Ovary (tissue), 9 donors: ENCODE data around the gene PGD. TPM values are rescaled to one million over a fixed set of nuclear protein-coding genes. Genes with fewer than 3 reads are reported as not detected.
"Not testable (repeated sequence)": the region's sequence is repeated elsewhere in the genome, so short reads cannot be mapped to it uniquely, and the experiment has no call there.

ENCODE experiments used
- DNase-seq, 5 donors: peaks; one replicate each; pipeline ENCODE4 v3.0.0-alpha.2; 2019 to 2020
- H3K27ac ChIP-seq, 2 donors: fragments of 200-600 bp; one replicate each; pipeline versions ENCODE4 v1.5.1 to v1.8.0; 2019 to 2022
- H3K27me3 ChIP-seq: fragments of 200-600 bp; one replicate; pipeline ENCODE4 v1.8.0; 2022
- H3K36me3 ChIP-seq: fragments of 200-600 bp; sonication (generic); one replicate; pipeline ENCODE4 v1.5.1; 2019
- H3K4me1 ChIP-seq: one replicate; pipeline ENCODE4 v1.8.1; 2013; ENCODE audit warnings: mild to moderate bottlenecking, moderate library complexity; ENCODE audit not compliant: insufficient read depth
- H3K4me3 ChIP-seq: fragments of 200-600 bp; sonication (generic); one replicate; pipeline ENCODE4 v1.5.1; 2017
- H3K9me3 ChIP-seq, 2 donors: fragments of 200-600 bp in 1 of 2; sonication (generic) in 1 of 2; one replicate each; pipeline versions ENCODE4 v1.5.1 to v1.8.1; 2013 to 2019; ENCODE audit warnings: mild to moderate bottlenecking in 1 of 2, moderate library complexity in 1 of 2
- CTCF ChIP-seq, 3 donors: fragments of 450-650 bp in 2 of 3; fragments of 200-600 bp in 1 of 3; IDR thresholded peaks; one replicate each; pipeline versions ENCODE4 v1.5.1 to v1.8.0; 2016 to 2022; ENCODE audit warnings: antibody characterized with exemption in 3 of 3, mild to moderate bottlenecking in 1 of 3
- EP300 ChIP-seq: sonication (generic); formaldehyde crosslinking; IDR thresholded peaks from one replicate; pipeline ENCODE4 v1.6.1; 2017; ENCODE audit warnings: antibody characterized with exemption
- POLR2A ChIP-seq: fragments of 450-650 bp; IDR thresholded peaks from one replicate; pipeline ENCODE4 v1.6.1; 2017; ENCODE audit warnings: antibody characterized with exemption, mild to moderate bottlenecking, moderate library complexity
- WGBS, 3 donors: extraction: QIAGEN DNeasy Blood & Tissue Kit in 1 of 3; methylation state at CpG; one replicate each; pipeline versions ENCODE4 v1.1.5 to v1.1.7; 2013 to 2017; 5-methylcytosine and 5-hydroxymethylcytosine counted together
- intact Hi-C, 4 donors: fragments of 100-400 bp; cut with DNase I; formaldehyde crosslinking; loops; one replicate each; pipeline versions ENCODE4 v1.11.0 to v1.15.1; 2022 to 2023
- polyA plus RNA-seq, 2 donors: library from polyadenylated mRNA; stranded (reverse); fragments of 200-250 nt in 1 of 2; fragments of 350-450 nt in 1 of 2; fragmentation: Illumina TruSeq in 1 of 2; extraction: RNeasy Lipid Tissue Mini Kit (QIAGEN cat#74804) in 1 of 2; gene quantifications; one replicate each; pipeline ENCODE4 v1.2.3, GENCODE V29; 2013 to 2014
- total RNA-seq, 7 donors: library from RNA; depleted of rRNA in 2 of 7; stranded (reverse); fragments of >200 nt in 2 of 7; fragmentation: NEBNext Ultra II Directional in 3 of 7; extraction: Animal tissue kit (Norgen Biotek cat#: 25700) in 3 of 7; gene quantifications; one replicate each; pipeline versions ENCODE4 v1.1.0 to v1.2.4, GENCODE V29; 2016 to 2023
- donor health status: DM: no; HTN: no; CAD: no; lungs with moderate emphysema.
- donor health status: DM: no; HTN: no; CAD: no.
- donor health status: Bipolar disorder and iron deficiency.
- donor health status: DM: yes; HTN: yes; CAD: no.
- donor health status: DM: no; HTN: no; CAD: no.
- donor health status: DM: yes; HTN: yes; CAD: no.

PGD gene
- total and polyA plus RNA-seq, 9 donors, result 32.0 to 149 (median 52.8) TPM

GRCh38 chr1:10361515-10361914, 37.3 kb upstream of the PGD start:
- Histone ChIP-seq H3K27ac (no peak overlapping the region), H3K36me3 (no peaks in the 10 kb centered on the region), H3K27me3 (no peaks in the 10 kb centered on the region), H3K9me3 (no peaks in the 10 kb centered on the region), H3K4me3 (no peak overlapping the region), H3K4me1 (no peaks in the 10 kb centered on the region)
- intact Hi-C loops, result no loop called here
- TF ChIP-seq EP300 (no peak), POLR2A (no peak), CTCF (IDR thresholded peaks at IDR 0.05) (no peak)
- 94 to 97% (median 94%) methylated on average over 10 of the region's 10 CpGs for WGBS, 3 donors
- DNase-seq, result no peak

DNA sequence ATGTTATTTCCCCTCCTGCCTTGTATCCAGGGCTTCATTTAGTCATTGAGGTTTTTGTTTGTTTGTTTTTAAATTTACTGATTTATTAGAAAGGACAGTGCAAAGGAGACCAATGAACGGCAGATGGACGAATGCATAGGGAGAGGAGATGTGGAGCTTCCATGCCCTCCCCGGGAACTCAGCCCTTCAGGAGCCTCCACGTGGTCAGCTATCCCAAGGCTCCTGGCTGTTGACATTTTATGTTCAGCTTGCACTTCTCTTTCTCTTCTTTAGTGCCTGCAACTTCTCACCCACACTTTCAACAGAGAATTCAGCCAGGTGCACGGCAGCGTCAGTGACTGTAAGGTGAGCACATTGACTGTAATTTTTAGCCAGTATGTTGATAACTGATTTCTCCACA, 30.7 kb upstream of the PGD start:
- Histone ChIP-seq H3K27ac (no peak overlapping the region), H3K36me3 (no peaks in the 10 kb centered on the region), H3K4me1 (no peaks in the 10 kb centered on the region), H3K4me3 (no peak overlapping the region), H3K27me3 (no peaks in the 10 kb centered on the region), H3K9me3 (no peaks in the 10 kb centered on the region)
- WGBS, 3 donors, result 75 to 83% (median 82%) methylated on average over 6 of the region's 6 CpGs
- TF ChIP-seq CTCF (IDR thresholded peaks at IDR 0.05) (no peak), POLR2A (no peak)
- intact Hi-C loops, result no loop called here
- DNase-seq, result no peak

DNA sequence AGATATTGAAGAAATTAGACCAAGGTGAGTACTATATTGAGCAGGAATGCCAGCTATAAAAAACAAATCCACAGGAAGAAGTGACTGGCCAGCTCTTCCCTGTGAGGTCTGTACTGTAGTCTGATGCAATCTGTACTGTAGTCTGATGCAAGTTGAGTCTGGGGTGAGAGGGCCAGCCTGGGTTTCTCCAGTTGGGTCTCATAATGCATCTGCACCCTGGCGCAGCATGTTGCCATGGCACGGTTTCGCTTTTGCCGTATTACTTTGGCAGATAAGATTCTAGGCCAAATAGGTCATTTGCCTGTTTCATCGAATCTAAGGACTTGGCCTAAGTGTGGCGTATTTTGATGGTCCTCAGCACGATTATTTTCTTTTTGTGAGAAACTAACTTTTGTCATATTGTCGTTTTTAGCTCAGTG, 24.4 kb upstream of the PGD start:
- intact Hi-C loops, result loop anchor here in 1 of 4 donors (2.0 kb wide), 1 partner anchor 54 kb away; no protein-coding TSS in a partner anchor
- DNase-seq, result no peak
- H3K36me3 ChIP-seq, result no peaks in the 10 kb centered on the region

GRCh38 chr1:10377365-10378029, 21.4 kb upstream of the PGD start:
- peak; percentile 58 to 83 (median 68) for DNase-seq
- not testable (repeated sequence) for H3K27me3 ChIP-seq, H3K9me3 ChIP-seq, H3K36me3 ChIP-seq, H3K4me1 ChIP-seq, H3K4me3 ChIP-seq
- peak; percentile 66 to 89 (median 85) for TF ChIP-seq CTCF (IDR thresholded peaks at IDR 0.05)
- intact Hi-C loops, result loop anchor here in 3 of 4 donors (2.0 to 5.0 kb wide), 2 partner anchors 50 to 53 kb away; partner anchors contain the start of gene CENPS (in 1 of the 3)
- 6 to 17% (median 11%) methylated on average over 14 of the region's 14 CpGs for WGBS, 3 donors
- H3K27ac ChIP-seq, result peak overlapping the region in 1 of 2 donors; percentile 89

More for the DNA sequence above, 24.4 kb upstream of the PGD start:
- Histone ChIP-seq H3K9me3 (no peaks in the 10 kb centered on the region), H3K4me3 (no peak overlapping the region), H3K27me3 (no peaks in the 10 kb centered on the region), H3K27ac (no peak overlapping the region), H3K4me1 (no peaks in the 10 kb centered on the region)
- 82 to 88% (median 84%) methylated on average over 8 of the region's 8 CpGs for WGBS, 3 donors
- TF ChIP-seq POLR2A (no peak), CTCF (IDR thresholded peaks at IDR 0.05) (no peak)
